ENCODE measurements around the gene EFNA5. TPM values are rescaled to one million over a fixed set of nuclear protein-coding genes. Genes with fewer than 3 reads are reported as not detected.

The EFNA5 gene
- polyA plus RNA-seq, 1 of the 3 experiments (the other 2 are of a cell fraction), result 0.81 TPM

- Histone ChIP-seq H3K4me3 (ENCODE audit: low read depth in 2 of 2, low read length in 1 of 2) (no peak overlapping the region), H3K36me3 (replicated peaks in 1 of 2; ENCODE audit: control insufficient read depth in 1 of 2, insufficient read depth in 2 of 2, low read length in 1 of 2) (no peaks in the 10 kb centered on the region), H3K9me2 (no peaks in the 10 kb centered on the region), H3K4me1 (ENCODE audit: control insufficient read depth in 1 of 2, insufficient read depth in 2 of 2, low read depth in 1 of 2, low read length in 1 of 2) (no peaks in the 10 kb centered on the region), H2AFZ (ENCODE audit: low read depth) (no peak overlapping the region), H3K9me3 (no peaks in the 10 kb centered on the region), H3K9ac (no peak overlapping the region), H4K20me1 (ENCODE audit: insufficient read depth) (no peaks in the 10 kb centered on the region), H3F3A (replicated peaks; ENCODE audit: insufficient read depth) (no peaks in the 10 kb centered on the region), H3K27me3 (ENCODE audit: insufficient read depth) (no peaks in the 10 kb centered on the region), H3K79me2 (ENCODE audit: insufficient read depth) (no peaks in the 10 kb centered on the region), H3K27ac (ENCODE audit: low read depth in 2 of 2, low read length in 1 of 2) (no peak overlapping the region), H3K4me2 (no peak overlapping the region)
- DNase-seq, result no peak
- ChIA-PET CTCF (no interaction called here), POLR2A (no interaction called here)
- no peak for TF ChIP-seq TAF1 (IDR thresholded peaks at IDR 0.05; ENCODE audit: borderline replicate concordance, low read depth, low read length)
- TF ChIP-seq RCOR1 (IDR thresholded peaks at IDR 0.05; ENCODE audit: low read length), result no peak
- no peak for TF ChIP-seq FOXJ3 (CRISPR knock-in tag; IDR thresholded peaks at IDR 0.05)
- TF ChIP-seq NRF1 (IDR thresholded peaks at IDR 0.05; ENCODE audit: low read depth, low read length), result no peak
- no peak for TF ChIP-seq MAX (IDR thresholded peaks at IDR 0.05; ENCODE audit: low read depth)
Observed at GRCh38 chr5:107700481-107700880, 29.7 kb upstream of the EFNA5 start.

DNA sequence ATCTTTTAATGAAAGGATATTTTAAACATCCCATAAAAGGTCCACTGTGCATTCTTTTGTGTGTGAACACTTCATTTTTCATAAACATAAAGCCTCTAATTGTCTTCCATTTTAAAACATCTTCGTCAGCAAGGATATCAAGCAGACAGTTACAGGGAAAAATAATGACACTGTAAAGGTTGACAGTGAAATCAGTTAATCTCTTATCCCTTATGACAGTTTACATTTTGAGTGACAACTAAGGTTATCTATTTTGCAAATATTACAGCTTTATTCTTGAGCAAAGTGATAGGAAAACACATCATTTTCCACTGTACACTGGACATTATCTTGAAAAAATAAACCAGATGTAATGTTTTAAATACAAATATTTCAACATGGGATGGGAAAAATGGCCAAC is 28.7 kb upstream of the EFNA5 start:
- no peaks in the 10 kb centered on the region for H3K4me1 ChIP-seq (ENCODE audit: control insufficient read depth in 1 of 2, insufficient read depth in 2 of 2, low read depth in 1 of 2, low read length in 1 of 2)
- H3K36me3 ChIP-seq (replicated peaks in 1 of 2; ENCODE audit: control insufficient read depth in 1 of 2, insufficient read depth in 2 of 2, low read length in 1 of 2), result no peaks in the 10 kb centered on the region
- WGBS (ENCODE audit: low lambda C conversion rate), result 71% methylated on average over 1 of the region's 1 CpG
- no peak for DNase-seq
- no peak overlapping the region for H3K4me3 ChIP-seq (ENCODE audit: low read depth in 2 of 2, low read length in 1 of 2)
- H3K9me2 ChIP-seq, result no peaks in the 10 kb centered on the region
- no peaks in the 10 kb centered on the region for H4K20me1 ChIP-seq (ENCODE audit: insufficient read depth)
- POLR2A ChIA-PET, result no interaction called here
- H3K9ac ChIP-seq, result no peak overlapping the region
- H3F3A ChIP-seq (replicated peaks; ENCODE audit: insufficient read depth), result no peaks in the 10 kb centered on the region
- no peaks in the 10 kb centered on the region for H3K27me3 ChIP-seq (ENCODE audit: insufficient read depth)
- no peak overlapping the region for H3K27ac ChIP-seq (ENCODE audit: low read depth in 2 of 2, low read length in 1 of 2)
- CTCF ChIA-PET, result no interaction called here
- no peak overlapping the region for H3K4me2 ChIP-seq
- H3K9me3 ChIP-seq, result no peaks in the 10 kb centered on the region
- H3K79me2 ChIP-seq (ENCODE audit: insufficient read depth), result no peaks in the 10 kb centered on the region
- no peak overlapping the region for H2AFZ ChIP-seq (ENCODE audit: low read depth)
- TF ChIP-seq, protein P1, sequence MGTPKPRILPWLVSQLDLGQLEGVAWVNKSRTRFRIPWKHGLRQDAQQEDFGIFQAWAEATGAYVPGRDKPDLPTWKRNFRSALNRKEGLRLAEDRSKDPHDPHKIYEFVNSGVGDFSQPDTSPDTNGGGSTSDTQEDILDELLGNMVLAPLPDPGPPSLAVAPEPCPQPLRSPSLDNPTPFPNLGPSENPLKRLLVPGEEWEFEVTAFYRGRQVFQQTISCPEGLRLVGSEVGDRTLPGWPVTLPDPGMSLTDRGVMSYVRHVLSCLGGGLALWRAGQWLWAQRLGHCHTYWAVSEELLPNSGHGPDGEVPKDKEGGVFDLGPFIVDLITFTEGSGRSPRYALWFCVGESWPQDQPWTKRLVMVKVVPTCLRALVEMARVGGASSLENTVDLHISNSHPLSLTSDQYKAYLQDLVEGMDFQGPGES (IDR thresholded peaks at IDR 0.05; ENCODE audit: low read depth, low read length), result no peak
- no peak for TF ChIP-seq USF1 (IDR thresholded peaks at IDR 0.05; ENCODE audit: borderline replicate concordance, low read depth)
- TF ChIP-seq JUND (IDR thresholded peaks at IDR 0.05), result no peak
- no peak for TF ChIP-seq RFX5 (IDR thresholded peaks at IDR 0.05; ENCODE audit: low read length)
- TF ChIP-seq, protein P2, sequence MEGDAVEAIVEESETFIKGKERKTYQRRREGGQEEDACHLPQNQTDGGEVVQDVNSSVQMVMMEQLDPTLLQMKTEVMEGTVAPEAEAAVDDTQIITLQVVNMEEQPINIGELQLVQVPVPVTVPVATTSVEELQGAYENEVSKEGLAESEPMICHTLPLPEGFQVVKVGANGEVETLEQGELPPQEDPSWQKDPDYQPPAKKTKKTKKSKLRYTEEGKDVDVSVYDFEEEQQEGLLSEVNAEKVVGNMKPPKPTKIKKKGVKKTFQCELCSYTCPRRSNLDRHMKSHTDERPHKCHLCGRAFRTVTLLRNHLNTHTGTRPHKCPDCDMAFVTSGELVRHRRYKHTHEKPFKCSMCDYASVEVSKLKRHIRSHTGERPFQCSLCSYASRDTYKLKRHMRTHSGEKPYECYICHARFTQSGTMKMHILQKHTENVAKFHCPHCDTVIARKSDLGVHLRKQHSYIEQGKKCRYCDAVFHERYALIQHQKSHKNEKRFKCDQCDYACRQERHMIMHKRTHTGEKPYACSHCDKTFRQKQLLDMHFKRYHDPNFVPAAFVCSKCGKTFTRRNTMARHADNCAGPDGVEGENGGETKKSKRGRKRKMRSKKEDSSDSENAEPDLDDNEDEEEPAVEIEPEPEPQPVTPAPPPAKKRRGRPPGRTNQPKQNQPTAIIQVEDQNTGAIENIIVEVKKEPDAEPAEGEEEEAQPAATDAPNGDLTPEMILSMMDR (IDR thresholded peaks at IDR 0.05), result no peak
- no peak for TF ChIP-seq FOXJ3 (CRISPR knock-in tag; IDR thresholded peaks at IDR 0.05)
- no peak for TF ChIP-seq SMC3 (IDR thresholded peaks at IDR 0.05; ENCODE audit: low read depth, low read length)
- TF ChIP-seq GABPA (IDR thresholded peaks at IDR 0.05; ENCODE audit: low read depth), result no peak

All from SK-N-SH (cell line).